Ishikawa (cell line): Measurements from ENCODE around the gene PRICKLE1.

ENCODE experiments used
- CEBPB ChIP-seq: IDR thresholded peaks from 2 replicates; pipeline ENCODE4 v1.6.1; 2012
- CREB1 ChIP-seq: IDR thresholded peaks from 2 replicates; pipeline ENCODE4 v1.6.1; 2012; ENCODE audit warnings: low read depth
- EGR1 ChIP-seq: IDR thresholded peaks from 2 replicates; pipeline ENCODE4 v1.6.1; 2012
- EP300 ChIP-seq: IDR thresholded peaks from 2 replicates; pipeline ENCODE4 v1.6.1; 2012; ENCODE audit warnings: borderline replicate concordance
- FOXM1 ChIP-seq: IDR thresholded peaks from 2 replicates; pipeline ENCODE4 v1.6.1; 2012; ENCODE audit warnings: low read depth, borderline replicate concordance
- NFIC ChIP-seq: IDR thresholded peaks from 2 replicates; pipeline ENCODE4 v1.6.1; 2012
- RAD21 ChIP-seq: IDR thresholded peaks from 2 replicates; pipeline ENCODE4 v1.6.1; 2012; ENCODE audit warnings: low read depth
- TAF1 ChIP-seq: IDR thresholded peaks from 2 replicates; pipeline ENCODE4 v1.6.1; 2012; ENCODE audit warnings: low read depth, mild to moderate bottlenecking
- TCF12 ChIP-seq: IDR thresholded peaks from 2 replicates; pipeline ENCODE4 v1.6.1; 2012; ENCODE audit warnings: low read depth
- TEAD4 ChIP-seq: IDR thresholded peaks from 2 replicates; pipeline ENCODE4 v1.6.1; 2012
- YY1 ChIP-seq: IDR thresholded peaks from 2 replicates; pipeline ENCODE4 v1.6.1; 2012; ENCODE audit warnings: low read depth
- ZBTB7A ChIP-seq: IDR thresholded peaks from 2 replicates; pipeline ENCODE4 v1.6.1; 2012; ENCODE audit warnings: low read depth
- TF ChIP-seq, protein P1 (sequence below): IDR thresholded peaks from 2 replicates; pipeline ENCODE4 v1.6.1; 2012
- TF ChIP-seq, protein P2 (sequence below): IDR thresholded peaks from 2 replicates; pipeline ENCODE4 v1.6.1; 2012; ENCODE audit warnings: low read depth, mild to moderate bottlenecking
- TF ChIP-seq, protein P3 (sequence below): IDR thresholded peaks from 2 replicates; pipeline ENCODE4 v1.6.1; 2012

The PRICKLE1 gene

DNA sequence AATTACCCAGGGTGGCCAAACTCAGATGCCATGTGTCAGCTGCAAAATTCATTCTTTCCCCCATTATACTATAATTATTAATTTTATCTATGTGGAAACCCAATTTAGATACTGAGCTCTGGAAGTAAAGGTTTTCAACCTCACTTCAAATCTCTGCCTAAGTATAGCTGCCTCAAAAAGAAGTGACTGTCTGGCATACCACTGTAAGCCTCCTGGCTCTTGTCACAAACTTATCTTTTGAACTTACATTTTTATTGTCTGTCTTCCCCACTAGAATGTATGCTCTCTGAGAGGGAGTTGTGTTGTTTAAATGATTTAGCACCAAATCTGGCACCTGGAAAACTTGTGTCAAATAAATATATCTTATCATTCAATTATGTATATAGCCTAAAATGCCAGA, 16.1 kb upstream of the PRICKLE1 start:
- TF ChIP-seq EP300 (no peak), TCF12 (no peak), NFIC (no peak), CEBPB (no peak), TAF1 (no peak)

DNA sequence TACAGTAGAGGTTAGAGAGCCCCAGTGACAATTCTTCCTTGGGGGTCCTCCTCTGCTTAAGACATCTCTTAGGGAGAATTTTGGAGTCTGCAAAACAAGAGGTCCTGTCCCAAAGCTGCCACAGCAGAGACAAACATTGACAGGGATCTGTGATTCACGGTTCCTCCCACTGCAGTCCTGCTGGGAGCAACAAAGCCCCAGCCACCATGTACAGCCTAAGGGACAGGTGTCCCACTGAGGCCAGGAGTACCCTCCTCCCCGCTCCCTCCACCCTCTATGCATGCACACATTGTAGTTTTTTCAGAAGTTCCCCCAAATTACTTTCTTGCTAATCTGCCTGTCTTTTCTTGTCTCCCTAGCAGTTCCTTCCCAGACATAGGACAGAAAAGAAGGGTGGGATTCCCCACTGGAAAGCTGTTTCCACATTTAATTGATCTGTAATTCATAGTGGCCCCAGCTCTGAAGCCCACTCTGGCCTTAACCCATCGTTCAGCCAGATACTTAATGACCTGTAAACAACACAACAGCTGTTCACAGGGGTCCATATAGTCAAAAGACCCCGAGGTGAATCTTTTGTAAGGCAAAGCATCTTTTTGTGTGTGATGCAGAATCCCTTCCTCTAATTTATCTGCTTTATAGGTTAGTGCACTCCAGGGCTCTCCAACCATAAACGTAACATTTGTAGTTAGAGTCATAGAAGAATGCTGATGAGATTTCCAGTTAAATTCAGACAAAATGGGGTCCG, 13.9 kb upstream of the PRICKLE1 start:
- TF ChIP-seq, protein P1, sequence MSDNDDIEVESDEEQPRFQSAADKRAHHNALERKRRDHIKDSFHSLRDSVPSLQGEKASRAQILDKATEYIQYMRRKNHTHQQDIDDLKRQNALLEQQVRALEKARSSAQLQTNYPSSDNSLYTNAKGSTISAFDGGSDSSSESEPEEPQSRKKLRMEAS = no peak
- TF ChIP-seq TCF12 = no peak
- TF ChIP-seq ZBTB7A = no peak
- TF ChIP-seq CREB1 = no peak
- TF ChIP-seq TEAD4 = no peak
- TF ChIP-seq EGR1 = no peak
- TF ChIP-seq FOXM1 = no peak

DNA sequence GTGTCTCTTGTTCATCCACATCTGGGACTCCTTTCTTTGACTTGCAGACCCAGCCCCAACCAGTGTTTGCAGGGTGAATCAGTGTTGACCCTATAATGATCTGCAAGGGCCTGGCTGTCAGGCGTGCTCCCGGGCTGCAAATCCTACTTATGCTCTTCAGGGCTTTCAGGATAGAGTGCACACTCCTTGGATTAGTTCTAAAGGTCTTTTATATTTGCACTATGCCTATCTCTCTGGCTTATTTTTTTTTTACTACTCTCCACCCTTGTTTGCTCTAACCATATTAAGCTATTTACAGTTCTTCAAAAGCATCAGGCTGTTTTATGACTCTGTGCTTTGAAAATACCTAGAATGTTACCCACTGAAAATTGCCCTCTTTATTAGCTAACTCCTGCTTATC, 4.3 kb upstream of the PRICKLE1 start:
- TF ChIP-seq YY1 (no peak), CREB1 (no peak), EGR1 (no peak), RAD21 (no peak), EP300 (no peak), ZBTB7A (no peak), NFIC (no peak), TEAD4 (no peak), CEBPB (no peak), TAF1 (no peak), TCF12 (no peak)
- TF ChIP-seq, protein P2, sequence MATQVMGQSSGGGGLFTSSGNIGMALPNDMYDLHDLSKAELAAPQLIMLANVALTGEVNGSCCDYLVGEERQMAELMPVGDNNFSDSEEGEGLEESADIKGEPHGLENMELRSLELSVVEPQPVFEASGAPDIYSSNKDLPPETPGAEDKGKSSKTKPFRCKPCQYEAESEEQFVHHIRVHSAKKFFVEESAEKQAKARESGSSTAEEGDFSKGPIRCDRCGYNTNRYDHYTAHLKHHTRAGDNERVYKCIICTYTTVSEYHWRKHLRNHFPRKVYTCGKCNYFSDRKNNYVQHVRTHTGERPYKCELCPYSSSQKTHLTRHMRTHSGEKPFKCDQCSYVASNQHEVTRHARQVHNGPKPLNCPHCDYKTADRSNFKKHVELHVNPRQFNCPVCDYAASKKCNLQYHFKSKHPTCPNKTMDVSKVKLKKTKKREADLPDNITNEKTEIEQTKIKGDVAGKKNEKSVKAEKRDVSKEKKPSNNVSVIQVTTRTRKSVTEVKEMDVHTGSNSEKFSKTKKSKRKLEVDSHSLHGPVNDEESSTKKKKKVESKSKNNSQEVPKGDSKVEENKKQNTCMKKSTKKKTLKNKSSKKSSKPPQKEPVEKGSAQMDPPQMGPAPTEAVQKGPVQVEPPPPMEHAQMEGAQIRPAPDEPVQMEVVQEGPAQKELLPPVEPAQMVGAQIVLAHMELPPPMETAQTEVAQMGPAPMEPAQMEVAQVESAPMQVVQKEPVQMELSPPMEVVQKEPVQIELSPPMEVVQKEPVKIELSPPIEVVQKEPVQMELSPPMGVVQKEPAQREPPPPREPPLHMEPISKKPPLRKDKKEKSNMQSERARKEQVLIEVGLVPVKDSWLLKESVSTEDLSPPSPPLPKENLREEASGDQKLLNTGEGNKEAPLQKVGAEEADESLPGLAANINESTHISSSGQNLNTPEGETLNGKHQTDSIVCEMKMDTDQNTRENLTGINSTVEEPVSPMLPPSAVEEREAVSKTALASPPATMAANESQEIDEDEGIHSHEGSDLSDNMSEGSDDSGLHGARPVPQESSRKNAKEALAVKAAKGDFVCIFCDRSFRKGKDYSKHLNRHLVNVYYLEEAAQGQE = no peak
- TF ChIP-seq, protein P1 = no peak

DNA sequence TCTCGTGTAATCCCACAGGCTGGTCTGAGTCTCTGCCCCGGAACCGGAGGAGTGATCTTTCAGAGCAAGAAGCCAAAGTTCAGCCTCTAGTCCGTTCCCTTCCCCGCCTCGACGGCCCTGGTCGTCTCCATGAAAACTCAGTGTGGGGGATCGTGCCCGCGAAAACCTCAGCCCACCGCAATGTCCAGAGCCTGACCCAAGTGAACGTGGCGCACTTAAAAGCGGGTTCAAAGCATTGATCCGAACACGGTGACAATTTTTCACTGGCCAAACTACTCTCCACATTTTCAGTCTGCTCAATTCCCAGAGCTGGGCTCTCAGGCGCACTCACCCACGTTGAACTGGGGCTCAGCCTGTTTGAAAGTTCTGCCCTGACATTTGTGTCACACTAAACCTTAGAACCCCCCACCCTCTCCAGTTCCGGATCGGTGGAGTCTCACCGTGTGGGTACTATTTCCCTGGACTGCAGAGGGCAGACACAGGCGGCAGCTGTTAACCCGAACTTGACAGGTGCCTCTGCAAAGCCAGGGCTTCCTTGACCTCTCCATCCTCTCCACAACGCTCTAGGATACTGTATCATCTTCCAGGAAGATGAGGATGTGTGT, 886 bp upstream of the PRICKLE1 start:
- TF ChIP-seq RAD21 (peak; percentile 43), TAF1 (peak; percentile 34), FOXM1 (no peak), ZBTB7A (peak; percentile 41; the same call in 1 of the 2 replicates), CREB1 (no peak), EGR1 (no peak), CEBPB (no peak)
- TF ChIP-seq, protein P1 = peak; percentile 62

DNA sequence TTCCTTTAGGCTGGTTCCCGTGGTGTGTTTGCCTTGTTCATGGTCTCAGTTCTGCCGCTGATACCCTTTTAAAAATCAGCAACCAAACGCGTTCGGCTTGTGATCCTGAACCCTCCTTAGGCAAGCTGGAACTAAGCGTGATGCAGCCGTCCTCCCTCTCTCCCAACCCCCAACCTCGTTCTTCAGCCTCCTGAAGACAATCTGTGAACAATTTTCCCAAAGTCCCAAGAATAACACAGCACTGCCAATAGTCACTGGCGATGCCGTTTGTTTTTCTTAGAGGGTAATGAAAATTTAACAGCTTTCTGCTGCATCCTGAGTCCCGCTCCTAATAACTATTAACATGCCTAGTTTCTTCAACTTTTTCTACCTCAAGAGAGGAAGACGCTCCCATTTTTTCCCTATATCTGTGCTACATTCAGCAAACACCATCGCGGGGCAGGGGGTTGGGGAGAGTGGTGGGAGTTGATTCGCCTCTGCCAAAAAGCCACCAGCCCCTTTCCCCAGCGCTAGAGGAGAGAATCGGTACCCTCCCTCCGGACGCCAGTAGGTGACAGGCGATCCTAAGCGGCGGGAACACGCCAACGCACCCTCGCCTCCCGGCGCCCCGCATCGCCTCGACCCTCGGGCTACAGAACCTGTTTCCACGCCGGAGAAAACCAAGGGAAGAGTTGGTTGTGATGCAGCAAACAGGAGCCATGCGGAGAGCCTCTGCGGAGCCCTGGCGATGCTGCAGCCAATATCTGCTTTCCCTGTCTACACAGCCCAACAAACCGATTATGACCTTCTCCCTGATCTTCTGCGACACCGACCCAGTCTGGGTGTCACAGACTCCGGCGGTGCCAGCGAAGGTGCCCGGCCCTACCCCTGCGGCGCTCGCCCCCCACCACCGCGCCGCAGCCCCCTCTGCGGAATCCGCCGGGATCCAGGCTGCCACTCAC, 752 bp downstream of the PRICKLE1 start:
- no peak for TF ChIP-seq CREB1
- TF ChIP-seq, protein P3, sequence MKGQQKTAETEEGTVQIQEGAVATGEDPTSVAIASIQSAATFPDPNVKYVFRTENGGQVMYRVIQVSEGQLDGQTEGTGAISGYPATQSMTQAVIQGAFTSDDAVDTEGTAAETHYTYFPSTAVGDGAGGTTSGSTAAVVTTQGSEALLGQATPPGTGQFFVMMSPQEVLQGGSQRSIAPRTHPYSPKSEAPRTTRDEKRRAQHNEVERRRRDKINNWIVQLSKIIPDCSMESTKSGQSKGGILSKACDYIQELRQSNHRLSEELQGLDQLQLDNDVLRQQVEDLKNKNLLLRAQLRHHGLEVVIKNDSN = no peak
- TF ChIP-seq ZBTB7A = peak; percentile 85
- TF ChIP-seq EP300 = no peak
- no peak for TF ChIP-seq CEBPB
- TF ChIP-seq EGR1 = peak; percentile 67; the same call in 1 of the 2 replicates
- no peak for TF ChIP-seq NFIC
- no peak for TF ChIP-seq TCF12
- peak; percentile 76 for TF ChIP-seq RAD21
- TF ChIP-seq, protein P1 = no peak; the same call in 1 of the 2 replicates
- no peak for TF ChIP-seq TAF1
- no peak for TF ChIP-seq FOXM1
- no peak for TF ChIP-seq YY1

DNA sequence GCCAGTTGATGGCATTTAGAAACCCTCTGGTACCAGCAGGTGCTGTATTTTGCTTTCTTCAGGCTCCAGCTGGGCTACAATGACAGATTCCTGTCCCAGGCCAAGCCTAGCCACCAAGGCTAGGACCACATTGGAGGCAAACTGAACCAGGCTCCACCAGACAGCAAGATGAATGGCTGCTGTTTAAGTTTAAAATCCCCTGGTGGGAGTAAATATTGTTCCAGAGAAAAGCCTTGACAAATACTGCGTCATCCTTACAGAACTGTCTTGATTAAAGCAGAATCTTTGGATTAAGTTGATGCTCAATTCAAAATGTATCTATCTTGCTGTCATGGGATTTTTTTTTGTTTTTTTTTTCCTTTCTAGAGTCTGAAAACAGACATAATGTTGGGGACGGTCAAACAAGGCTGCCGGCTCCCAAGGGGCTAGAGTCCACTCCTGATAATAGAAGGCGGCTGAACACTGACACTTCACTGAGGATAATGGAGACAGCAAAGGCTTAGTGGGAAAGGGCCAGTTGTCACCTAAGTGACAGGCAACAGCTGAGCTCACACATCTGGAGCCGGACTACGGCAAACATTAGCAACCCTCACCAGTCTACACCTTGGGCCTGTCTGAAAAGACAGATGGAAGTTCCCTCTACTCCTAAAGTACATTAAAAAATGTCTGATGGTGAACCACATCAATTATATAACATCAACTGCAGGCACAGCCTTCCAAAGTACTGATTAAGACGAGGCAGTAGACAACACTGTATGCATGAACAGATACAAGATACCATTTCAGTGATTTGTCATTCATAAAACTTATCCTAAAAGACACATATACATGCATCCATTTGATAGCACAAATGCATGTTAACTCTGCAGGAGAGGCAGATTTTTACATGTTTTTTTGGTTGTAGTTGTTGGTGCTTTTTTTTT, 1.7 kb downstream of the PRICKLE1 start:
- TF ChIP-seq CEBPB = peak; percentile 84
- TF ChIP-seq TAF1 = no peak
